GM12801 (cell line): ENCODE measurements around the gene NDEL1.

Experiments
- TF ChIP-seq, protein P1 (sequence below): IDR thresholded peaks from one replicate; pipeline ENCODE4 v1.5.1; 2011; ENCODE audit warnings: control low read depth; ENCODE audit not compliant: insufficient read length; ENCODE audit errors: extremely low read depth

The NDEL1 gene

DNA sequence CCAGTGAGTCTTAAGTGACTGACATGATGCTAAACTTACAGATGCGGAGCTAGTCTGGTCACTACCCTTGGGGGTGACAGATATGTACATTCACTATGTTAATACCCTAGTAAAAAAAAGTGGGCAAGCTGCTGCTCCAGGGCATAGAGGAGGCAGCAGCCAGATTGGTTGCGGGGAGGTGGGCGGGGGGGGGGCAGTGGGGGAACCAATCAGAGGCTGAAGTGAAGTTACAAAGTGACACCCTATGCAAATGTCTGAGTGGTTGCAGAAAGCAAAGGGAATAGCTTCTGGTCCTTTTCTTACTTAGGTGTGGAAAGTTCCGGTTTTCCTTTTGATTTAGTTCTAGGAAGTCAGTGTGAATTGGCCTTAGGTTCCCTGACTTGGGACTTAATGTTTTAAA, 12.1 kb downstream of the NDEL1 start:
- TF ChIP-seq, protein P1, sequence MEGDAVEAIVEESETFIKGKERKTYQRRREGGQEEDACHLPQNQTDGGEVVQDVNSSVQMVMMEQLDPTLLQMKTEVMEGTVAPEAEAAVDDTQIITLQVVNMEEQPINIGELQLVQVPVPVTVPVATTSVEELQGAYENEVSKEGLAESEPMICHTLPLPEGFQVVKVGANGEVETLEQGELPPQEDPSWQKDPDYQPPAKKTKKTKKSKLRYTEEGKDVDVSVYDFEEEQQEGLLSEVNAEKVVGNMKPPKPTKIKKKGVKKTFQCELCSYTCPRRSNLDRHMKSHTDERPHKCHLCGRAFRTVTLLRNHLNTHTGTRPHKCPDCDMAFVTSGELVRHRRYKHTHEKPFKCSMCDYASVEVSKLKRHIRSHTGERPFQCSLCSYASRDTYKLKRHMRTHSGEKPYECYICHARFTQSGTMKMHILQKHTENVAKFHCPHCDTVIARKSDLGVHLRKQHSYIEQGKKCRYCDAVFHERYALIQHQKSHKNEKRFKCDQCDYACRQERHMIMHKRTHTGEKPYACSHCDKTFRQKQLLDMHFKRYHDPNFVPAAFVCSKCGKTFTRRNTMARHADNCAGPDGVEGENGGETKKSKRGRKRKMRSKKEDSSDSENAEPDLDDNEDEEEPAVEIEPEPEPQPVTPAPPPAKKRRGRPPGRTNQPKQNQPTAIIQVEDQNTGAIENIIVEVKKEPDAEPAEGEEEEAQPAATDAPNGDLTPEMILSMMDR, result no peak

DNA sequence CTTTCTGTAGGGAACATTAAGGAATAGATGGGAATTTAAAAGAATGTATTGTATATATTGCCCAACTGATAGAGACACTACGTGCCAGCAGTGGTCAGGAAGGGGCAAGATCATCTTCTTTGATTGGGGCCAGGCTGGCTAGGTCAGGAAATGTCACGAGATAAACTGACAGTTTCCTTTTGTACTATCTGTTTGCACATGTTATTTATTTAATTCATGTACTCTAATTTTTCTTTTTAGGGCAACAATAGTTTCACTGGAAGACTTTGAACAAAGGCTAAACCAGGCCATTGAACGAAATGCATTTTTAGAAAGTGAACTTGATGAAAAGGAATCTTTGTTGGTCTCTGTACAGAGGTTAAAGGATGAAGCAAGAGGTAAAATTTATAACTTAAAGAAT, 12.6 kb downstream of the NDEL1 start:
- TF ChIP-seq, protein P1, result no peak

DNA sequence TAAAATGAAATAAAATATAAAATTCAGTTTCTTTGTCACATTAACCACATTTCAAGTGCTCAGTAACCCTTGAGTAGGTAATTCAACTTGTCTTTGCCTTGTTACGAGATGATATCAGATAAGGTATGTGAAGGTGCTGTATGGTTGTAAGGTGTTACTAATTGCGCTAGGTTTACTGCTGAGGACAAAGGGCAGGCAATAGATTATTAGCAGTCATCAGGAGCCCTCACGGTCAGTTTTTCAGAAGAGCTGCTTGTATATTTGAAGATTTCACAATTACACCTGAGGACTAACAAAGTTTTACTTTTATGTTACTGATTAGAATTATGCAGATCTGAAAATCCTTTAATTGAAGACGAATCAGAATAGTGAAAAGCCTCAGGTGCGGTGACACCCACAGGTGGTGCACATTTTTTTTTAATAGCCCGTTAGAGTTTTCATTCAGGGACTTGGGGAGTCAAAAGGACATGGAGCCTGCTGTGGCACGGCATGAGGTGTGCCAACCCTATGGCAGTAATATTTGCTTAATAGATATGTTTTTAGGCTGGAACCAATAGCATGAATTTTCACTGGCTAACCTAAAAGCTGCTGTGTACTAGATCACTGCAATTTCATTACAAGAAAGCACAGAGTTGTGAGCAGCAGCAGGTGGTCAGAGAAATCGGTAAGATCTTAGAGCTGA, 16.4 kb downstream of the NDEL1 start:
- TF ChIP-seq, protein P1, result no peak

DNA sequence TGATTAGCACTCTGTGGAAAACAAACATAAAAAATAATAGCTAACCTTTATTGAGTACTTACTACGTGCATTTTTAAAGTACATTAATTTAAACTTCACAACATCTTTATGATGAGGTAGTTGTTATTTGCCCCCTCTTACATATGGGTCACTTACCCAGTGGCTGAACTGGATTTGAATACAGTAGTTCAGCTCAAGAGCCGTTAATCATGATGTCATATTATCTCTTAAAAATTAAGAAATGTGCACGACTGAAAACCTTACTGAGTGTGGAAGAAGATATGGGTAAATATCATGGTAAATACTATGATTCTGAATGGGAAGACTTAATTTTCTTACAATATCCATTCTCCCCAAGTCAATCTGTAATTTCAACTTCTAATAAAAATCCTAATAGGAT, 17.6 kb downstream of the NDEL1 start:
- TF ChIP-seq, protein P1, result no peak

DNA sequence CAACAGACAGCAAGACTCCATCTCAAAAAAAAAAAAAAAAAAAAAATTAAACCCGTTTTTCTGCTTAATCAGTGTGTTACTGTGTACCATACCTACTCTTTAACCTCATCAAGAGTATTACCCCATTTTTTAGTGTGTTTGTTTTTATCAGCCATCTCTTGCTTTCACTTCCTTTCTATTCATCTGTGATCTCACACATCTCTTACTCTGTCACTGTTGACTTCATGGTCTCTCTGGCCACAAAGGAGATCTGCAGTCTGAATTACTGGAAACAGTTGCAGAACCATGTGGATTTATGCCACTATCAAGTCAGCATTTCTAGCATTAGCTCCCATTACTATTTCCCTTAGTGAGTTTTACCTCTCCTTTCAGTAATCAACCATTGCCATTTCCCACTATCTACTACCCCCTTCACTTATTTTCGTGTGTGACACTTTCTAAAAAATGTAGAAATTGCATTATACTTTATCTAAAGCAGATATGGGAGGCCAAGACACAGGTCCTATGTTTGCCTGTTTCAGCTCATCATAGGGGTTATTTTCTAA, 20.1 kb downstream of the NDEL1 start:
- TF ChIP-seq, protein P1, result no peak

DNA sequence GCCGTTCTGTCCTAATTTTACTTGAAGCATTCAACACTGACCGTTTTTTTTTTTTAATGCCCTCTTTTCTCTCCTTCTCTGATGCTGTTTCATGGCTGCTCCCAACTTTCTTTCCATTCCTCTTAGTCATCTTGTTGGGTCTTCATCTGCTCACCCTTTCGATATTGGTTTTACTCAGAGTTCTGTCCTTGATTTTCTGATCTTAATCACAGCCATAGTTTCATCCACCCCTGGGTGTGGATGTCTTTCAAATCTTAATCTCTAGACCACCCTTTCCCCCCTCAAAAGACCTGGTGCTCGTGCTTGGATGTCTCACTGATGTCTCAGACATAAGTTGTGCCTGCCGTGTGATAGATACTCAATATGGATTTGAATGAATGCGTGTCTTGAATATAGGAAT, 22.4 kb downstream of the NDEL1 start:
- TF ChIP-seq, protein P1, result no peak

DNA sequence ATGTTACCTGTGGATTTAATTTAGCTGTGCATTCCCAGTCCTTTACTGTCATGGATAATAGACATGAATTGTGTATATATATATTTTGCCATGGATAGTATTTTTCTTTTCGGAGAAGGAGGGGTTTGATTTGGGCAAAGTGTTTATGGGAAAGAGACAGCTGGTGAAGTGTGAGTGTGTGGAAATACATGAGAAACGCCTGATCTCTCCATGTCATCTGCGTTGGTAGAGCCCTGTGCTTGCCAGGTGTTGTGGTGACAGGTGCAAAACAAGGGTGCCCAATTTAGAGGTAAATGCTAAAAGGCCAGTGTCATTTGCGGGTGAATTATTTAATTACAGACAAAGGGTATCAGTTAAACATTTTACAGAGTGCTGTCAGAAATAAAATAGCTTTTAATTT, 23.4 kb downstream of the NDEL1 start:
- TF ChIP-seq, protein P1, result no peak

DNA sequence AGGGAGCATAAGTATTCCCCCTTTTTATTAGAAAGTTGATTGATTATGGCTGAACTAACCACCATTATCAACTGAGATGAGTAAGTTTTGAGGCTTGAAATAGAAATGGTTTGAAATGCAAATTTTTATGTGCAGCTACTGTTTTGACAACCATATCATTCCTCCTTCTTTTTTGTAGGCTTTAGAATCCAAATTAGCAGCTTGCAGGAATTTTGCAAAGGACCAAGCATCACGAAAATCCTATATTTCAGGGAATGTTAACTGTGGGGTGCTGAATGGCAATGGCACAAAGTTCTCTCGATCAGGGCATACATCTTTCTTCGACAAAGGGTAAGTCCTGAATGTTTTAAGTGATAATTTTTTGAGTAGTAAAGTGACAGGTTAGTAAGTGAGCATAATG, 24.1 kb downstream of the NDEL1 start:
- TF ChIP-seq, protein P1, result no peak
